A549 (cell line): ENCODE measurements around the gene PDE3A. TPM values are rescaled to one million over a fixed set of nuclear protein-coding genes. Genes with fewer than 3 reads are reported as not detected.

Experiments
- ATAC-seq, 2 experiments: fragments of 200-7000 bp in 1 of 2; fragments of >200 bp in 1 of 2; cut with Nextera tagmentation in 1 of 2; cut with Tn5 transposase in 1 of 2; 3 replicates each; pipeline versions ENCODE4 v1.8.0 to v1.9.1; 2018 to 2020; ENCODE audit warnings: mild to moderate bottlenecking in 1 of 2, moderate library complexity in 1 of 2
- CTCF ChIA-PET: fragments of 300-600 bp; sonication (Branson Sonifier 250); formaldehyde crosslinking; extraction: SDS; loops from one replicate; lab custom pipeline; 2021; ENCODE audit warnings: antibody characterized with exemption, inconsistent platforms; lab: Yijun Ruan, JAX
- POLR2A ChIA-PET: fragments of 350-600 bp; formaldehyde crosslinking; extraction: SDS; loops from one replicate; lab custom pipeline; 2021; ENCODE audit warnings: antibody characterized with exemption, inconsistent platforms; lab: Yijun Ruan, JAX
- DNase-seq, 2 experiments: peaks; one replicate each; pipeline versions ENCODE4 v3.0.0 to v3.0.0-alpha.2; 2011 to 2016; ENCODE audit warnings: low read depth in 1 of 2, low spot score in 1 of 2
- FAIRE-seq: peaks from 2 replicates; lab custom pipeline; 2011; peaks lifted over from hg19 to GRCh38; lab: Jason Lieb, UNC
- H3K27ac ChIP-seq, 2 experiments: fragments of >200 bp; sonication (Bioruptor Twin); formaldehyde crosslinking; 3 replicates each; pipeline ENCODE4 v1.5.1; 2016 to 2017
- H3K4me1 ChIP-seq: fragments of >200 bp; sonication (Bioruptor Twin); formaldehyde crosslinking; 3 replicates; pipeline ENCODE4 v1.6.1; 2016
- H3K4me2 ChIP-seq: fragments of >200 bp; sonication (Bioruptor Twin); formaldehyde crosslinking; 3 replicates; pipeline ENCODE4 v1.6.1; 2016
- H3K4me3 ChIP-seq: fragments of >200 bp; sonication (Bioruptor Twin); formaldehyde crosslinking; 3 replicates; pipeline ENCODE4 v1.5.1; 2016
- H3K9me3 ChIP-seq: fragments of >200 bp; sonication (Bioruptor Twin); formaldehyde crosslinking; 3 replicates; pipeline ENCODE4 v1.6.1; 2016
- BCL3 ChIP-seq: fragments of >200 bp; sonication (Bioruptor Twin); formaldehyde crosslinking; IDR thresholded peaks from 3 replicates; pipeline ENCODE4 v1.6.1; 2016
- BHLHE40 ChIP-seq: IDR thresholded peaks from 2 replicates; pipeline ENCODE4 v1.6.1; 2012; ENCODE audit warnings: low read depth, low read length, inconsistent platforms
- CHD2 ChIP-seq: fragments of 150-350 bp; IDR thresholded peaks from 2 replicates; pipeline ENCODE4 v1.6.1; 2014; ENCODE audit warnings: low read length; ENCODE audit not compliant: partially characterized antibody
- CHD4 ChIP-seq: fragments of 200-600 bp; sonication (generic); IDR thresholded peaks from 2 replicates; pipeline ENCODE4 v1.6.1; 2016; ENCODE audit warnings: antibody characterized with exemption, mild to moderate bottlenecking, borderline replicate concordance
- CTCF ChIP-seq: fragments of >200 bp; sonication (Bioruptor Twin); formaldehyde crosslinking; IDR thresholded peaks from 3 replicates; pipeline ENCODE4 v1.5.1; 2016
- E2F6 ChIP-seq: IDR thresholded peaks from 2 replicates; pipeline ENCODE4 v1.6.1; 2012; ENCODE audit warnings: low read depth, borderline replicate concordance
- EHF ChIP-seq: fragments of 250-450 bp; sonication (Bioruptor Pico); IDR thresholded peaks from 2 replicates; pipeline ENCODE4 v1.5.0; 2020; ENCODE audit warnings: mild to moderate bottlenecking
- EHMT2 ChIP-seq: fragments of 200-600 bp; sonication (generic); IDR thresholded peaks from 2 replicates; pipeline ENCODE4 v1.6.1; 2016; ENCODE audit warnings: antibody characterized with exemption, low read depth, mild to moderate bottlenecking, moderate library complexity
- ESRRA ChIP-seq: fragments of 150-350 bp; IDR thresholded peaks from 2 replicates; pipeline ENCODE4 v1.6.1; 2014; ENCODE audit warnings: mild to moderate bottlenecking, low read length, borderline replicate concordance
- FOSB ChIP-seq: fragments of 250-450 bp; sonication (Bioruptor Pico); IDR thresholded peaks from 2 replicates; pipeline ENCODE4 v1.5.0; 2020; ENCODE audit warnings: mild to moderate bottlenecking, moderate library complexity
- GATA3 ChIP-seq: IDR thresholded peaks from 2 replicates; pipeline ENCODE4 v1.6.1; 2012; ENCODE audit warnings: borderline replicate concordance
- HDAC2 ChIP-seq: fragments of 200-600 bp; sonication (generic); IDR thresholded peaks from 2 replicates; pipeline ENCODE4 v1.6.1; 2016
- HOXA7 ChIP-seq: fragments of 250-450 bp; sonication (Bioruptor Pico); IDR thresholded peaks from 2 replicates; pipeline ENCODE4 v1.5.0; 2020; ENCODE audit warnings: mild to moderate bottlenecking, moderate library complexity
- JUNB ChIP-seq: fragments of >200 bp; sonication (Bioruptor Twin); formaldehyde crosslinking; IDR thresholded peaks from 2 replicates; pipeline ENCODE4 v1.6.1; 2016
- KDM5A ChIP-seq: fragments of 200-600 bp; sonication (generic); IDR thresholded peaks from 2 replicates; pipeline ENCODE4 v1.6.1; 2016; ENCODE audit warnings: antibody characterized with exemption, mild to moderate bottlenecking
- MAFK ChIP-seq: fragments of 450-650 bp; IDR thresholded peaks from 2 replicates; pipeline ENCODE4 v1.6.1; 2014; ENCODE audit not compliant: partially characterized antibody
- MAX ChIP-seq: IDR thresholded peaks from 2 replicates; pipeline ENCODE4 v1.6.1; 2012
- MYC ChIP-seq: IDR thresholded peaks from 2 replicates; pipeline ENCODE4 v1.6.1; 2012; ENCODE audit warnings: mild to moderate bottlenecking, inconsistent platforms, low read length, improper control_type of control experiment, borderline replicate concordance
- NR3C1 ChIP-seq: fragments of >200 bp; sonication (Bioruptor Twin); formaldehyde crosslinking; IDR thresholded peaks from 3 replicates; pipeline ENCODE4 v1.6.1; 2017
- PBX3 ChIP-seq: IDR thresholded peaks from 2 replicates; pipeline ENCODE4 v1.6.1; 2012
- POLR2A ChIP-seq: IDR thresholded peaks from 2 replicates; pipeline ENCODE4 v1.6.1; 2012; ENCODE audit warnings: mild to moderate bottlenecking, low read length
- RAD21 ChIP-seq, 2 experiments: fragments of >200 bp in 1 of 2; sonication (Bioruptor Twin) in 1 of 2; formaldehyde crosslinking in 1 of 2; IDR thresholded peaks in 1 of 2; conservative IDR thresholded peaks in 1 of 2; 2 replicates in 1 of 2; 3 replicates in 1 of 2; pipeline ENCODE4 v1.6.1; 2012 to 2018; ENCODE audit warnings: inconsistent platforms in 1 of 2
- REST ChIP-seq: fragments of 200-600 bp; sonication (generic); IDR thresholded peaks from 2 replicates; pipeline ENCODE4 v1.6.1; 2016; ENCODE audit warnings: antibody characterized with exemption, mild to moderate bottlenecking, moderate library complexity
- RFX5 ChIP-seq: fragments of 450-650 bp; IDR thresholded peaks from 2 replicates; pipeline ENCODE4 v1.7.1; 2014; ENCODE audit warnings: antibody characterized with exemption, mild to moderate bottlenecking, moderate library complexity
- SMC3 ChIP-seq: fragments of >200 bp; sonication (Bioruptor Twin); formaldehyde crosslinking; IDR thresholded peaks from 3 replicates; pipeline ENCODE4 v1.6.1; 2018; ENCODE audit warnings: inconsistent platforms
- TP53 ChIP-seq: fragments of 250-450 bp; sonication (Bioruptor Pico); IDR thresholded peaks from 2 replicates; pipeline ENCODE4 v1.5.0; 2021; ENCODE audit warnings: mild to moderate bottlenecking, moderate library complexity
- ZFP36 ChIP-seq: fragments of 450-650 bp; IDR thresholded peaks from 2 replicates; pipeline ENCODE4 v1.6.1; 2014; ENCODE audit warnings: borderline replicate concordance; ENCODE audit not compliant: partially characterized antibody
- ZSCAN20 ChIP-seq: fragments of 250-450 bp; sonication (Bioruptor Pico); IDR thresholded peaks from 2 replicates; pipeline ENCODE4 v1.8.0; 2022; ENCODE audit warnings: mild to moderate bottlenecking, moderate library complexity
- WGBS: methylation state at CpG from one replicate; pipeline ENCODE4 v1.1.6; 2017; ENCODE audit errors: missing lambda C conversion rate; 5-methylcytosine and 5-hydroxymethylcytosine counted together
- polyA plus RNA-seq, 4 experiments: library from polyadenylated mRNA; depleted of rRNA in 3 of 4; stranded (reverse); fragments of >200 nt; fragmentation: RNase III in 1 of 4; extraction: RNeasy Plus Mini Kit Qiagen cat#74134 plus additional on column Dnase treatment in 1 of 4; gene quantifications; 2 replicates in 3 of 4; 3 replicates in 1 of 4; pipeline ENCODE4 v1.2.3, GENCODE V29; 2011 to 2017

PDE3A gene
- polyA plus RNA-seq, 2 of the 4 experiments (the other 2 are of a cell fraction), result 7.6 to 12.7 TPM

- TF ChIP-seq FOSB (no peak), POLR2A (no peak), CHD2 (no peak), TP53 (no peak), MAX (no peak), HDAC2 (no peak), PBX3 (no peak), ZSCAN20 (CRISPR knock-in tag) (no peak), BHLHE40 (no peak), SMC3 (no peak)
Observed at GRCh38 chr12:20599757-20600156, 231.4 kb downstream of the PDE3A start (continued).

- peaks cover 59% of the 10 kb centered on the region for H3K4me1 ChIP-seq
- H3K4me2 ChIP-seq, result peak overlapping the region; percentile 56; the same call in 2 of the 3 replicates
- DNase-seq (peak; percentile 18 to 79), ATAC-seq (peak in 1 of 2 experiments; percentile 63; a peak in 3 of 6 replicates), FAIRE-seq (peak; percentile 87)
- POLR2A ChIA-PET, result no interaction called here
- CTCF ChIA-PET, result interaction anchor here (0.6 to 1.5 kb wide), 12 partner anchors 11 to 860 kb away, joined by 3 to 6 read pairs (median 3); no protein-coding TSS in a partner anchor
- H3K27ac ChIP-seq, result peak overlapping the region; percentile 76 to 79
- 44% methylated on average over 2 of the region's 2 CpGs for WGBS
- H3K9me3 ChIP-seq, result no peaks in the 10 kb centered on the region
- H3K4me3 ChIP-seq, result no peak overlapping the region
- TF ChIP-seq CHD4, result no peak
- peak; percentile 87 for TF ChIP-seq SMC3
- TF ChIP-seq ESRRA, result no peak
- TF ChIP-seq JUNB, result no peak
- no peak for TF ChIP-seq HOXA7
- no peak for TF ChIP-seq NR3C1
- TF ChIP-seq RAD21 (conservative IDR thresholded peaks at IDR 0.05 in 1 of 2, IDR thresholded peaks at IDR 0.05 in 1 of 2), result peak; percentile 81 to 86
- TF ChIP-seq REST, result no peak
- no peak for TF ChIP-seq BCL3
- no peak for TF ChIP-seq KDM5A
- TF ChIP-seq MYC, result no peak
- TF ChIP-seq MAFK, result no peak
- TF ChIP-seq E2F6, result no peak
- TF ChIP-seq GATA3, result peak; percentile 24; the same call in 1 of the 2 replicates
- TF ChIP-seq POLR2A, result no peak
- TF ChIP-seq ZFP36, result no peak
- TF ChIP-seq CTCF, result peak; percentile 70
- TF ChIP-seq EHF (CRISPR knock-in tag), result no peak
- TF ChIP-seq PBX3, result no peak
- no peak for TF ChIP-seq RFX5
- TF ChIP-seq EHMT2, result no peak
Observed at GRCh38 chr12:20601668-20602280, 233.4 kb downstream of the PDE3A start.
